ENCODE results near the gene BLMH.

The BLMH gene

DNA sequence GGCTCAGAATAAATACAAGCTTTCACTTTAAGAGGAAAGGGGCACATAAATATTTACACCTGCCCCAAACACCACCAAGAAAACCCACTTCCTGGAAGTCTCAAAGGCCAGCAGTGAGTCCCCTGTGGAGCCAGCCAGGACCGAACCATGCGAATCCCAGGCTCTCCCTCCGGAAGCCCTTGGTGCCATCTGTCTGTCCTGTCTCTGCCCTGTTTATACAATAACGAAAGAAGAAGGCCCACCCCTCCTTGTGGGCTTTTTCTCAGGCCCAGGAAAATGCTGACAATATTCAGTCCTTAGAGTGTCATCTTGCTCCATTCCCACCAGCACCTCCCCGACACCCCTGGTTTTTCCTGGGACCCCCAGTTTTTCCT, 52.7 kb downstream of the BLMH start:
- Histone ChIP-seq H3K27ac (no peak overlapping the region), H3K4me3 (ENCODE audit: low read depth, low read length) (no peak overlapping the region), H3K27me3 (replicated peaks) (peaks cover 37% of the 10 kb centered on the region), H3K36me3 (replicated peaks) (no peaks in the 10 kb centered on the region)
- in situ Hi-C loops (cut with HindIII; ENCODE audit: low pct_ligation_motif_present, low sequenced_read_pairs), result no loop called here
- TF ChIP-seq, protein P1, sequence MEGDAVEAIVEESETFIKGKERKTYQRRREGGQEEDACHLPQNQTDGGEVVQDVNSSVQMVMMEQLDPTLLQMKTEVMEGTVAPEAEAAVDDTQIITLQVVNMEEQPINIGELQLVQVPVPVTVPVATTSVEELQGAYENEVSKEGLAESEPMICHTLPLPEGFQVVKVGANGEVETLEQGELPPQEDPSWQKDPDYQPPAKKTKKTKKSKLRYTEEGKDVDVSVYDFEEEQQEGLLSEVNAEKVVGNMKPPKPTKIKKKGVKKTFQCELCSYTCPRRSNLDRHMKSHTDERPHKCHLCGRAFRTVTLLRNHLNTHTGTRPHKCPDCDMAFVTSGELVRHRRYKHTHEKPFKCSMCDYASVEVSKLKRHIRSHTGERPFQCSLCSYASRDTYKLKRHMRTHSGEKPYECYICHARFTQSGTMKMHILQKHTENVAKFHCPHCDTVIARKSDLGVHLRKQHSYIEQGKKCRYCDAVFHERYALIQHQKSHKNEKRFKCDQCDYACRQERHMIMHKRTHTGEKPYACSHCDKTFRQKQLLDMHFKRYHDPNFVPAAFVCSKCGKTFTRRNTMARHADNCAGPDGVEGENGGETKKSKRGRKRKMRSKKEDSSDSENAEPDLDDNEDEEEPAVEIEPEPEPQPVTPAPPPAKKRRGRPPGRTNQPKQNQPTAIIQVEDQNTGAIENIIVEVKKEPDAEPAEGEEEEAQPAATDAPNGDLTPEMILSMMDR (IDR thresholded peaks at IDR 0.05; ENCODE audit: low read depth, low read length, missing control alignments), result no peak
- DNase-seq, result no peak

DNA sequence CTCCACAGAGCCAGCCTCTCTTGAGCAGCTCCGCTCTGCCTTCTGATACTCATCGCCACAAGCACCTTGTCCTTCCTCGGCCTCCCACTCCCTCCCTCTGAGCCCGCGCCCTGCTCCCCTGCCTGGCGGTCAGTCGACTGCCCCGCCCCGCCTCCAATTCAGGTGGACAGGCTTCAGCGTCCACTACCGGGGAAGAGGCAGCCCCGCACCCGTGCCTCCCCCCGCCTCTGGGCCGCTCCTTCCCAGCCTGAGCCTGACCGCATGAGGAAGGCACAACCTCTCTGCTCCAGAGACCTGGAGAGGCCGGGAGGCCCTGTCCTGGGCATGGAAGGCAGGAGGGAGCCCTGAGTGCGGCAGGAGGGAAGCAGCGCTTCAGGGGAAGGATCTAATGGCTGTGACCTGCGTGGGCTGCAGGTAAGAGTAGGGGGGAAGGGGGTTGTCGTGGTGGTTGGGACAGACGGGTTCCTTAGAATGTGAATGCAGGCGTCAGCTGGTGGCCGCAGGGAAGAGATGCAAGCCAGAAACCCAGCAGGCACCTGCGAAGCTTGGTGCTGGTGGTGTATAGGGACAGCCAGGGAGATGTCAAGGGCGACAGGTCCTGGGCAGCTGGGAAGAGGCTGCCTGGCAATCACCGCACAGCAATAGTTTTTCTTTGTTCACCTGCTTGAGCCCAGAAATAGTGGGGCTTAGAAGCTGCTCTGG, 53.2 kb downstream of the BLMH start:
- in situ Hi-C loops (cut with HindIII; ENCODE audit: low pct_ligation_motif_present, low sequenced_read_pairs), result no loop called here
- Histone ChIP-seq H3K36me3 (replicated peaks) (no peaks in the 10 kb centered on the region), H3K27ac (no peak overlapping the region), H3K27me3 (replicated peaks) (peaks cover 41% of the 10 kb centered on the region), H3K4me3 (ENCODE audit: low read depth, low read length) (no peak overlapping the region)
- TF ChIP-seq, protein P1 (IDR thresholded peaks at IDR 0.05; ENCODE audit: low read depth, low read length, missing control alignments), result no peak
- no peak for DNase-seq

DNA sequence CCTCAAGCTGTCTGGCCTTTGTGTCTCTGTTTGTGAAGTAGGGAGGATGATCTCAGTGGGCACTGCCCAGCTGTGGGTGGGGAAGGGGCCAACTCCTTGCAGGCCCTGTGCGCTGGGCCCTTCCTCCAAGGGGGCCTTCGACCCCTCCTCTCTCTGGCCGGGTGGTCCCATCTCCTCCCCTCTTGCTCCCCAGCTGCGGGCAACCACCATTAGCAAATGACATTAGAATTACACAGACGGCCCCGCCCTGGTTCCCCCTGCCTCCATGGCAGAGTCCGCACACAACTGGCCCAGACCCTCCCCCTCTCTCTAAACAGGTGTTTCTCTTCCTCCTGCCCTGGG, 53.8 kb downstream of the BLMH start:
- H3K36me3 ChIP-seq (replicated peaks), result no peaks in the 10 kb centered on the region
- H3K27me3 ChIP-seq (replicated peaks), result peaks cover 43% of the 10 kb centered on the region
- no peak for DNase-seq
- H3K27ac ChIP-seq, result no peak overlapping the region
- TF ChIP-seq, protein P1 (IDR thresholded peaks at IDR 0.05; ENCODE audit: low read depth, low read length, missing control alignments), result no peak
- in situ Hi-C loops (cut with HindIII; ENCODE audit: low pct_ligation_motif_present, low sequenced_read_pairs), result no loop called here
- H3K4me3 ChIP-seq (ENCODE audit: low read depth, low read length), result no peak overlapping the region

DNA sequence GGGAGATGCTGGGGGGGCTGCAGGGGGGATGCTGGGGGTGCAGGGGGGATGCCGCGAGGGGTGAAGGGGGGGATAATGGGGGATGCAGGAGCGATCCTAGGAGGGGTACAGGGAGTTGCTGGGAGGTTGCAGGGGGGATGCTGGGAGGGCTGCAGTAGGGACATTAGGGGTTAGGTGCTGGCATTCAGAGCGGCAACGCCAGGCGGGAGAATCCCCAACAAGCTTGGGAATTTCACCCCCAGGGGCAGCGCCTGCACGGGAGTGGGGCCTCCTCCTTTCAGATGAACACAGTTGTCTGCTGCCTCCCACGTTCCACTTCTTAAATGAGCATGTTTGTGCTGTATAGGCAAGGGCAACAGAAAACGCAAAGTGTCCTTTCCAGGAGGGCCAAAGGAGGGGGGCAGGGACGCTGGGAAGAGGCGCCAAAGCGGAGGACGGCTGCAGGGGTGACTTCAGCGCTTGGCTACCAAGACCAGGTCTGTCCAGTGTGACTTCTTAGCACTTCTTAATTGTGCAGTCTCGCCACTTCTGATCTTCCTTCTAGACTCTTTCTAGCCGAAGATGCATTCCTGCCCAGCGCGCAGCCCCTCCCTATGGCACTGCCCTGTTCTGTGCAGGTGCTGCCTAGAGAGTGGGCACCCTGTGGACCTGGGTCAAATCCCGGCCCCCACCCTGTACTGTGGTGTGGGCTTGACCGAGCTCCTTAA, 54.3 kb downstream of the BLMH start:
- H3K27ac ChIP-seq, result no peak overlapping the region
- H3K4me3 ChIP-seq (ENCODE audit: low read depth, low read length), result no peak overlapping the region
- no peaks in the 10 kb centered on the region for H3K36me3 ChIP-seq (replicated peaks)
- TF ChIP-seq, protein P1 (IDR thresholded peaks at IDR 0.05; ENCODE audit: low read depth, low read length, missing control alignments), result no peak
- in situ Hi-C loops (cut with HindIII; ENCODE audit: low pct_ligation_motif_present, low sequenced_read_pairs), result no loop called here
- no peak for DNase-seq
- peaks cover 46% of the 10 kb centered on the region for H3K27me3 ChIP-seq (replicated peaks)

DNA sequence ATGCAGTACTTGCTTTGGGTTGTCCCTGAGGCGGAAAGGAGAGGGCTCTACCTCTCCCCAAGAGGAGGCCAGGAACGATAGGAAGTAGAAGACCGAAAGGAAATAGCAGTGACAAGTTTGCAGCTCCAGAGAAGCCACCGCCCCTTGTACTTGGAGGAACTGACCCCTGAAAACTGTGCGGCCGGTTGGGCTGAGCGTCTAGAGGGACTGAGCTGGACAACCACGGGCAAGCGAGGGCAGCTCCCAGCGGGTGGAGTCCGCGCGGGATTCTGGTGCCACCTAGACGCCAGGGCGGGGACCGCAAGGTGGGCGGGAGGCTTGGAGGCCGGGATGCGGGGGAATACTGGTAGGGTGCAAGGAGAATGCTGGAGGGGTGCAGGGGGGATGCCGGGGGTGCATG, 55.0 kb downstream of the BLMH start:
- TF ChIP-seq, protein P1 (IDR thresholded peaks at IDR 0.05; ENCODE audit: low read depth, low read length, missing control alignments), result peak; percentile 60
- in situ Hi-C loops (cut with HindIII; ENCODE audit: low pct_ligation_motif_present, low sequenced_read_pairs), result no loop called here
- Histone ChIP-seq H3K36me3 (replicated peaks) (no peaks in the 10 kb centered on the region), H3K27ac (no peak overlapping the region), H3K4me3 (ENCODE audit: low read depth, low read length) (no peak overlapping the region), H3K27me3 (replicated peaks) (peaks cover 49% of the 10 kb centered on the region)
- DNase-seq, result no peak

DNA sequence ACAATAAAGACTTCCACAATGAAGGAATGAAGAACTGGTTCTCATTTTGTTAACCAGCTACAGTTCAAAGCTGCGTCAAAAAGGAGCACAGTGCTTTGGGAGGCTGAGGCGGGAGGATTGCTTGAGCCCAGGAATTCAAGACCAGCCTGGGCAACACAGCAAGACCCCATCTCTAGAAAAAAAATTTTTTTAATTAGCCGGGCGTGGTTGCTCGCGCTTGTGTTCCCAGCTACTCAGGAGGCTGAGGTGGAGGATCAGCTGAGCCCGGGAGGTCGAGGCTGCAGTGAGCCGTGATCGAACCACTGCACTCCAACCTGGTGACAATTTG, 55.5 kb downstream of the BLMH start:
- H3K4me3 ChIP-seq (ENCODE audit: low read depth, low read length), result no peak overlapping the region
- TF ChIP-seq, protein P1 (IDR thresholded peaks at IDR 0.05; ENCODE audit: low read depth, low read length, missing control alignments), result no peak
- no peak for DNase-seq
- H3K27me3 ChIP-seq (replicated peaks), result peaks cover 49% of the 10 kb centered on the region
- in situ Hi-C loops (cut with HindIII; ENCODE audit: low pct_ligation_motif_present, low sequenced_read_pairs), result no loop called here
- H3K27ac ChIP-seq, result no peak overlapping the region
- H3K36me3 ChIP-seq (replicated peaks), result no peaks in the 10 kb centered on the region

Measured in brain microvascular endothelial cell (primary cell).